ENCODE data around the gene AASDHPPT.

The AASDHPPT gene

DNA sequence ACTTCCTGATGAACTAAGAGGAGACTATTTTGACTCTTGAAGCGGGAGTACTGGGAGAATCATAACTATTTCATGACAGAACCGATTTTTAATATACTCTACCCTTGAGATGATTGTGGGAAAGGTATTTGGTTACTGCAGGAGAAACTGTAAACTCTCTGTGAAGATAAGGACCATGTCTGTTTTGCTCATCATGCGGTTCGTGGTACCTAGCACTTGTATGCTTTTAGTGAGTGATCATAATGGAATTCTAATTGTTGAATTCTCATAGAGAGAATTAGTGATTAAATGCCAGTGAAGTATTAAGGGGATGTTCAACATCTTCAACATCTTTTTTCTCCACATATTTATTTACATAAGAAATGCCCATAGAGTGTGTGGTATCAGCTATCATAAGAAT lies 11.4 kb downstream of the AASDHPPT start:
- H3K27me3 ChIP-seq (ENCODE audit: low read length): no peaks in the 10 kb centered on the region
- H2AFZ ChIP-seq (ENCODE audit: low read depth, low read length, severe bottlenecking): no peak overlapping the region
- H3K4me2 ChIP-seq (ENCODE audit: low read depth, low read length, poor library complexity, severe bottlenecking): no peak overlapping the region
- H3K9me2 ChIP-seq (replicated peaks; ENCODE audit: insufficient read depth, low read length): no peaks in the 10 kb centered on the region
- H3K36me3 ChIP-seq (ENCODE audit: low read length): peaks cover 31% of the 10 kb centered on the region
- H3K4me3 ChIP-seq (ENCODE audit: insufficient read depth, low read length, poor library complexity, severe bottlenecking): no peak overlapping the region
- no peak overlapping the region for H3K9ac ChIP-seq (ENCODE audit: low read length)
- TF ChIP-seq, protein P1, sequence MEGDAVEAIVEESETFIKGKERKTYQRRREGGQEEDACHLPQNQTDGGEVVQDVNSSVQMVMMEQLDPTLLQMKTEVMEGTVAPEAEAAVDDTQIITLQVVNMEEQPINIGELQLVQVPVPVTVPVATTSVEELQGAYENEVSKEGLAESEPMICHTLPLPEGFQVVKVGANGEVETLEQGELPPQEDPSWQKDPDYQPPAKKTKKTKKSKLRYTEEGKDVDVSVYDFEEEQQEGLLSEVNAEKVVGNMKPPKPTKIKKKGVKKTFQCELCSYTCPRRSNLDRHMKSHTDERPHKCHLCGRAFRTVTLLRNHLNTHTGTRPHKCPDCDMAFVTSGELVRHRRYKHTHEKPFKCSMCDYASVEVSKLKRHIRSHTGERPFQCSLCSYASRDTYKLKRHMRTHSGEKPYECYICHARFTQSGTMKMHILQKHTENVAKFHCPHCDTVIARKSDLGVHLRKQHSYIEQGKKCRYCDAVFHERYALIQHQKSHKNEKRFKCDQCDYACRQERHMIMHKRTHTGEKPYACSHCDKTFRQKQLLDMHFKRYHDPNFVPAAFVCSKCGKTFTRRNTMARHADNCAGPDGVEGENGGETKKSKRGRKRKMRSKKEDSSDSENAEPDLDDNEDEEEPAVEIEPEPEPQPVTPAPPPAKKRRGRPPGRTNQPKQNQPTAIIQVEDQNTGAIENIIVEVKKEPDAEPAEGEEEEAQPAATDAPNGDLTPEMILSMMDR (IDR thresholded peaks at IDR 0.05; ENCODE audit: insufficient read depth, low read length, poor library complexity, severe bottlenecking): no peak
- TF ChIP-seq EZH2phosphoT487 (conservative IDR thresholded peaks at IDR 0.05; ENCODE audit: low read length): no peak
- H4K20me1 ChIP-seq (ENCODE audit: low read depth, low read length): peaks cover 24% of the 10 kb centered on the region
- H3K9me3 ChIP-seq (ENCODE audit: insufficient read depth, low read length): no peaks in the 10 kb centered on the region
- H3K27ac ChIP-seq (ENCODE audit: low read depth, low read length): no peak overlapping the region
- peaks cover 3% of the 10 kb centered on the region; the same call in 1 of the 2 replicates for H3F3A ChIP-seq (ENCODE audit: insufficient read depth)
- peaks cover 64% of the 10 kb centered on the region for H3K79me2 ChIP-seq (ENCODE audit: insufficient read depth, low read length)

DNA sequence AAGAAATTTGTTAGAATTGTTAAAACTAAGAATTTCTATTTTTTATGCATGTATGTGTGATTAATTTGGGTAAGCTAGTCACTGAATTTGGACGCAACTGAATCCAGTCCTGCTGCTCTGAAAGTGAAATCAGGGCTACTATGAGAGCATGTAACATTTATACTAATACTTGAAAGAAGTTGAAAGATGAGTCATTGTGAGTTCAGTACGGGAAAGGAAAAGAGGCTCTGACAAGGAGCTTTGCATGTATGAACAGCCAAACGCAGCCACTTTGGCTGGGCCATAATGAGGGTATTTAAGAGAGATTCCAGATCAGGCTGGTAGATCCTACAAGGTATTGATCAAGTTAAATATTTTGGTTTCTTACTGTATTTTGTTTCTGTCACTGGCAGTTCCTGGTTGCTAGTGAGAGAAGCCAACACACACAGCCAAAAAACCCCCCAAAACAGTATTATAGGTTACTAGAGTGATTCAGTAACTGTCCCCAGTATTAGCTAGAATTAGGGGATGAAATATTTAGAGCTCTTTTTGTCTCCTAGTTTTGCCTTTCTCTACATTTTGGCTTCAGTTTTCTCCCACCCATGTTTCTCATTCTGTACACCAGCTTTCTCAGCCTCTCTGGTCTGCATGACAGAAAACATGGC lies 14.1 kb downstream of the AASDHPPT start:
- Histone ChIP-seq H3K36me3 (ENCODE audit: low read length) (peaks cover 44% of the 10 kb centered on the region), H2AFZ (ENCODE audit: low read depth, low read length, severe bottlenecking) (no peak overlapping the region), H3K9me3 (ENCODE audit: insufficient read depth, low read length) (no peaks in the 10 kb centered on the region), H3F3A (ENCODE audit: insufficient read depth) (peaks cover 1% of the 10 kb centered on the region; the same call in 1 of the 2 replicates), H3K27ac (ENCODE audit: low read depth, low read length) (no peak overlapping the region), H3K9ac (ENCODE audit: low read length) (no peak overlapping the region), H3K4me2 (ENCODE audit: low read depth, low read length, poor library complexity, severe bottlenecking) (no peak overlapping the region), H3K4me3 (ENCODE audit: insufficient read depth, low read length, poor library complexity, severe bottlenecking) (no peak overlapping the region), H3K79me2 (ENCODE audit: insufficient read depth, low read length) (peaks cover 47% of the 10 kb centered on the region), H3K27me3 (ENCODE audit: low read length) (no peaks in the 10 kb centered on the region), H3K9me2 (replicated peaks; ENCODE audit: insufficient read depth, low read length) (no peaks in the 10 kb centered on the region), H4K20me1 (ENCODE audit: low read depth, low read length) (peaks cover 19% of the 10 kb centered on the region)
- TF ChIP-seq, protein P1 (IDR thresholded peaks at IDR 0.05; ENCODE audit: insufficient read depth, low read length, poor library complexity, severe bottlenecking): no peak
- TF ChIP-seq EZH2phosphoT487 (conservative IDR thresholded peaks at IDR 0.05; ENCODE audit: low read length): no peak

DNA sequence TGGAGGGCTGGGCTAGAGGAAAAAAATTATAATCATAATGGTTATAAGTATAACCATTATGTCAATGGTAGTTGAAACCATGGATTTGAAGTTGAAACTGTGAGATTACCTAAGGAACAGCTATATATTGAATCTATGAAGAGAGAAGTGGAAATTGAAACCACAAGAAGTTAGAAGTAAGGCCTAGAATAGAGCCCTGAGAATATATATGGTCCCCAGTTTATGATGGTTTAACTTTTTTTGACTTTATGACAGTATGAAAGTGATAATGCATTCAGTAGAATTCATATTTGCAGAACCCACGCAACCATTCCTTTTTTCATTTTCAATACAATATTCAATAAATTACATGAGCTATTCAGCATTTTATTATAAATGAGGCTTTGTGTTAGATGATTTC lies 15.0 kb downstream of the AASDHPPT start:
- H3K9ac ChIP-seq (ENCODE audit: low read length): no peak overlapping the region
- H4K20me1 ChIP-seq (ENCODE audit: low read depth, low read length): peaks cover 19% of the 10 kb centered on the region
- no peaks in the 10 kb centered on the region for H3K9me2 ChIP-seq (replicated peaks; ENCODE audit: insufficient read depth, low read length)
- no peak overlapping the region for H3K4me2 ChIP-seq (ENCODE audit: low read depth, low read length, poor library complexity, severe bottlenecking)
- H3K79me2 ChIP-seq (ENCODE audit: insufficient read depth, low read length): peaks cover 38% of the 10 kb centered on the region
- TF ChIP-seq EZH2phosphoT487 (conservative IDR thresholded peaks at IDR 0.05; ENCODE audit: low read length): no peak
- TF ChIP-seq, protein P1 (IDR thresholded peaks at IDR 0.05; ENCODE audit: insufficient read depth, low read length, poor library complexity, severe bottlenecking): no peak
- no peaks in the 10 kb centered on the region for H3K27me3 ChIP-seq (ENCODE audit: low read length)
- H2AFZ ChIP-seq (ENCODE audit: low read depth, low read length, severe bottlenecking): no peak overlapping the region
- no peaks in the 10 kb centered on the region for H3F3A ChIP-seq (ENCODE audit: insufficient read depth)
- H3K9me3 ChIP-seq (ENCODE audit: insufficient read depth, low read length): no peaks in the 10 kb centered on the region
- H3K4me3 ChIP-seq (ENCODE audit: insufficient read depth, low read length, poor library complexity, severe bottlenecking): no peak overlapping the region
- peaks cover 50% of the 10 kb centered on the region for H3K36me3 ChIP-seq (ENCODE audit: low read length)
- H3K27ac ChIP-seq (ENCODE audit: low read depth, low read length): no peak overlapping the region

All from SU-DHL-6 (cell line).